Heart left ventricle (tissue), 16 donors: Measurements from ENCODE around the gene AP3S2. TPM values are rescaled to one million over a fixed set of nuclear protein-coding genes. Genes with fewer than 3 reads are reported as not detected.

Experiments
- ATAC-seq, 4 donors: fragments of 200-7000 bp; cut with Tn5 transposase; one replicate each; pipeline ENCODE4 v1.9.1; 2020 to 2022; ENCODE audit warnings: moderate library complexity in 4 of 4, mild to moderate bottlenecking in 3 of 4, moderate number of reproducible peaks in 1 of 4
- DNase-seq, 5 donors: peaks; one replicate each; pipeline ENCODE4 v3.0.0-alpha.2; 2020
- H3K27ac ChIP-seq, 12 donors: fragments of 200-600 bp; sonication (generic) in 4 of 12; one replicate each; pipeline versions ENCODE4 v1.5.0 to v1.8.0; 2016 to 2022; ENCODE audit warnings: mild to moderate bottlenecking in 2 of 12
- H3K27me3 ChIP-seq, 9 donors: fragments of 200-600 bp; sonication (generic) in 2 of 9; one replicate each; pipeline versions ENCODE4 v1.5.1 to v1.8.0; 2016 to 2022; ENCODE audit warnings: mild to moderate bottlenecking in 3 of 9
- H3K36me3 ChIP-seq, 9 donors: fragments of 200-600 bp; sonication (generic) in 2 of 9; one replicate each; pipeline versions ENCODE4 v1.5.0 to v1.8.0; 2018 to 2022; ENCODE audit warnings: mild to moderate bottlenecking in 2 of 9
- H3K4me1 ChIP-seq, 12 donors: fragments of 200-600 bp; sonication (generic) in 4 of 12; one replicate each; pipeline versions ENCODE4 v1.5.0 to v1.8.0; 2016 to 2022; ENCODE audit warnings: mild to moderate bottlenecking in 3 of 12
- H3K4me3 ChIP-seq, 12 donors: fragments of 200-600 bp; sonication (generic) in 4 of 12; one replicate each; pipeline versions ENCODE4 v1.5.0 to v1.8.0; 2017 to 2022; ENCODE audit warnings: mild to moderate bottlenecking in 9 of 12, moderate library complexity in 4 of 12
- H3K9me3 ChIP-seq, 12 donors: fragments of 200-600 bp; sonication (generic) in 4 of 12; one replicate each; pipeline versions ENCODE4 v1.5.0 to v1.8.0; 2016 to 2022; ENCODE audit warnings: mild to moderate bottlenecking in 1 of 12
- CTCF ChIP-seq, 12 donors: fragments of 200-600 bp; sonication (generic) in 4 of 12; IDR thresholded peaks; one replicate each; pipeline versions ENCODE4 v1.5.0 to v1.8.0; 2018 to 2022; ENCODE audit warnings: antibody characterized with exemption in 12 of 12, mild to moderate bottlenecking in 5 of 12
- POLR2A ChIP-seq, 2 donors: fragments of 450-650 bp; IDR thresholded peaks; one replicate each; pipeline ENCODE4 v1.6.1; 2017; ENCODE audit warnings: antibody characterized with exemption in 2 of 2, mild to moderate bottlenecking in 2 of 2, moderate library complexity in 2 of 2
- WGBS, 4 donors: extraction: QIAGEN DNeasy Blood & Tissue Kit in 2 of 4; methylation state at CpG; one replicate each; pipeline versions ENCODE4 v1.1.5 to v1.1.7; 2013 to 2018; 5-methylcytosine and 5-hydroxymethylcytosine counted together
- intact Hi-C, 10 donors: fragments of 100-400 bp; cut with DNase I; formaldehyde crosslinking; loops; one replicate each; pipeline versions ENCODE4 v1.11.1 to v1.14.2; 2022
- polyA plus RNA-seq, 2 donors: library from polyadenylated mRNA; stranded (reverse); fragments of 200-250 nt; gene quantifications; one replicate each; pipeline ENCODE4 v1.2.3, GENCODE V29; 2013
- total RNA-seq, 9 donors: library from RNA; depleted of rRNA in 2 of 9; stranded (reverse); fragments of >200 nt in 2 of 9; fragmentation: NEBNext Ultra II Directional in 3 of 9; extraction: Animal tissue kit (Norgen Biotek cat#: 25700) in 3 of 9; gene quantifications; one replicate each; pipeline versions ENCODE4 v1.1.0 to v1.2.4, GENCODE V29; 2016 to 2023
- donor health status: ischemic (EF 13 %, LVEDD 7.1; RV severe dilation, severe dysfunction).
- donor health status: healthy with polysubstance abuse.
- donor health status: DM: no; HTN: yes; CAD: no.
- donor health status: DM: no; HTN: no; CAD: no.
- donor health status: ischemic (EF 25% LVEDD 6.9; RV normal size, moderate dysfunction).
- donor health status: ischemic (EF 25% LVEDD 5.7; RV mildly dilated, moderate dysfunction).
- donor health status: healthy.
- donor health status: DM: yes; HTN: yes; CAD: no.
- donor health status: ischemic (EF 35%, LVEDD 5.7; RV mildly dilated, moderate dysfunction).
- donor health status: nonischemic (EF 11% LVEDD 7.7; RV severe dilation, severe dysfunction).
- donor health status: DM: yes; HTN: yes; CAD: no.
- donor health status: PGD.
- donor health status: ischemic (EF 29% LVEDD 5.4; RV normal size, mild dysfunction).
- donor health status: nonischemic (EF 23%, LVEDD 6.1; RV moderate dilation, normal function).

AP3S2 gene
- total and polyA plus RNA-seq, 11 donors = 15.4 to 64.6 (median 43.3) TPM

GRCh38 chr15:89828281-89829145 is 65.3 kb downstream of the AP3S2 start:
- intact Hi-C loops = loop anchor here in 2 of 10 donors (10.0 kb wide), 1 partner anchor 54 kb away; the partner anchor contains the start of gene MESP2 (in 2 of the 2)
- no peaks in the 10 kb centered on the region for H3K27me3 ChIP-seq
- ATAC-seq (peak; percentile 29 to 82 (median 78)), DNase-seq (peak; percentile 45 to 79 (median 53))
- 26 to 44% (median 31%) methylated on average over 14 to 17 of the region's 17 CpGs for WGBS, 4 donors
- H3K4me1 ChIP-seq = peaks cover 0 to 56% (median 14%) of the 10 kb centered on the region in 12 donors
- H3K36me3 ChIP-seq = peaks cover 0 to 15% (median 11%) of the 10 kb centered on the region in 9 donors
- peak overlapping the region in 1 of 12 donors; percentile 5 for H3K4me3 ChIP-seq
- H3K9me3 ChIP-seq = no peaks in the 10 kb centered on the region
- TF ChIP-seq CTCF (IDR thresholded peaks at IDR 0.05) = peak in 2 of 12 donors; percentile 12 to 13
- no peak for TF ChIP-seq POLR2A (IDR thresholded peaks at IDR 0.05)
- peak overlapping the region in 10 of 12 donors; percentile 0 to 66 (median 33) for H3K27ac ChIP-seq

- intact Hi-C loops = loop anchor here in 2 of 10 donors (10.0 kb wide), 1 partner anchor 53 kb away; the partner anchor contains the start of gene MESP2 (in 2 of the 2)
- ATAC-seq (peak in 1 of 4 donors; percentile 18), DNase-seq (no peak)
- Histone ChIP-seq H3K27me3 (no peaks in the 10 kb centered on the region), H3K4me1 (peaks cover 0 to 63% (median 14%) of the 10 kb centered on the region in 12 donors), H3K9me3 (no peaks in the 10 kb centered on the region), H3K36me3 (peaks cover 0 to 9% (median 4%) of the 10 kb centered on the region in 9 donors), H3K27ac (peak overlapping the region in 8 of 12 donors; percentile 21 to 66 (median 40)), H3K4me3 (peak overlapping the region in 1 of 12 donors; percentile 5)
- no peak for TF ChIP-seq CTCF (IDR thresholded peaks at IDR 0.05)
- no peak for TF ChIP-seq POLR2A (IDR thresholded peaks at IDR 0.05)
- WGBS, 4 donors = 83 to 93% (median 90%) methylated on average over 3 to 4 of the region's 4 CpGs
These were observed 66.0 kb downstream of the AP3S2 start for GRCh38 chr15:89827829-89828228.

DNA sequence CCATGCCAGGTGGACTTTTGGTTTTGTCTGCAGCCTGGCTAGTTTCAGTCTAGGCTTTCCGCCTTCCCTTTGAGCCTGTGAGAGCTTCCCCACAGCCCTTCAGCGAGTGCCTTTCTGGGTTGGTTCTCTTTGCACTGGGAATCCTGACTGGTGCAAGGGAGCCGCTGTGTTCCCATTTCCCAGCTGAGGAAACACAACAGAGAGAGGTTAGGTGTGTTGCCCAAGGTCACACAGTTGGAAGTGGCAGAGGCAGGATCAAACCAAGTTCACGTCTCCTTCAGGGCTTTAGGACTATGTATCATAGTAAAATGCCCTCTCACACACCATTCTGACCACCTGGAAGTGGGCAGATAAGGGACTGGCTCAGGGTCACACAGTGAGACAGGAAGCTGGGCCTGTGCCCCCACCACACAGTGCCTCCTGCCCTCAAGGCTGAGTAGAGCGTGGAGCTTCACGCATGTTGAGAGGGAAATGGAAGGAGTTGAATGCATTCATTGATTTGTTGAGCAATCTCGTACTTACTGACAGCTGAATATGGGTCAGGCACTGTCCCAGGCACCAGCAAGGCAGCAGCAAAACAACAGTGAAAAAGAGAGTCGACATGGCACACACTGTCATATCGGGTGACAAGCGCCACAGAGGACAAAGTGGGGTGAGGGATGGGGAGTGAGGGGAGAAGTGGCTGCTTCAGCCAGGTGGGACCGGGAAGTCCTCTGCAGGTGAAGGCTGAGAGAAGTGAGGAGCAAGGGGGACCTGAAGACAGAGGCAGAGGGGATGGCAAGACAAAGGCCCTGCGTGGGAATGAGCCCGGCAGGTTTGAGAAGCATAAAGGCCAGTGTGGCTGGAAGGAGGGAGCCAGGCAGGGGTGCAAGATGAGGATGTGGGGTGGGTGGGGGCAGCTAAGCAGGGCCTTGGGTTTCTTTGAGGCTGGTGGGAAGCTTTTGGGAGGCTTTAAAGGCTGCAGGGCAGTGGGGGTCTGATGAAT is 66.8 kb downstream of the AP3S2 start:
- H3K36me3 ChIP-seq = peaks cover 0 to 3% (median 0%) of the 10 kb centered on the region in 9 donors
- no peaks in the 10 kb centered on the region for H3K9me3 ChIP-seq
- no peak overlapping the region for H3K4me3 ChIP-seq
- no peaks in the 10 kb centered on the region for H3K27me3 ChIP-seq
- H3K4me1 ChIP-seq = peaks cover 0 to 72% (median 14%) of the 10 kb centered on the region in 12 donors
- 93 to 94% (median 93%) methylated on average over 12 to 13 of the region's 13 CpGs for WGBS, 4 donors
- no peak for TF ChIP-seq POLR2A (IDR thresholded peaks at IDR 0.05)
- no peak for DNase-seq
- H3K27ac ChIP-seq = no peak overlapping the region
- intact Hi-C loops = loop anchor here in 2 of 10 donors (10.0 kb wide), 1 partner anchor 52 kb away; the partner anchor contains the start of gene MESP2 (in 2 of the 2)
- ATAC-seq = no peak

GRCh38 chr15:89825271-89825940 is 68.4 kb downstream of the AP3S2 start:
- DNase-seq (no peak), ATAC-seq (no peak)
- Histone ChIP-seq H3K27ac (no peak overlapping the region), H3K27me3 (peaks cover 0 to 7% (median 0%) of the 10 kb centered on the region in 9 donors), H3K9me3 (no peaks in the 10 kb centered on the region), H3K4me1 (peaks cover 0 to 78% (median 14%) of the 10 kb centered on the region in 12 donors), H3K36me3 (no peaks in the 10 kb centered on the region), H3K4me3 (no peak overlapping the region)
- TF ChIP-seq CTCF (IDR thresholded peaks at IDR 0.05) = no peak
- TF ChIP-seq POLR2A (IDR thresholded peaks at IDR 0.05) = no peak
- WGBS, 4 donors = 85 to 91% (median 88%) methylated on average over 10 of the region's 10 CpGs
- intact Hi-C loops = loop anchor here in 2 of 10 donors (10.0 kb wide), 1 partner anchor 51 kb away; the partner anchor contains the start of gene MESP2 (in 2 of the 2)
